Measurements from ENCODE around the gene C2CD2.

- TF ChIP-seq POLR2A (IDR thresholded peaks at IDR 0.05; ENCODE audit: low read depth, low read length) (no peak), POLR2AphosphoS5 (IDR thresholded peaks at IDR 0.05; ENCODE audit: low read depth, low read length) (no peak)
These were observed 39.9 kb upstream of the C2CD2 start for GRCh38 chr21:41993744-41994143.

Measured in GM12892 (cell line).